MCF 10A (cell line): Measurements from ENCODE around the gene ACSL1. TPM values are rescaled to one million over a fixed set of nuclear protein-coding genes. Genes with fewer than 3 reads are reported as not detected.

Source experiments
- BruUV-seq: library from RNA; stranded (reverse); fragments of 400-500 nt; replicated peaks from 2 replicates; lab custom pipeline; 2021; lab: Mats Ljungman, UMichigan
- CTCF ChIA-PET: fragments of 300-600 bp; sonication (Branson Sonifier 250); formaldehyde crosslinking; extraction: SDS; loops from one replicate; lab custom pipeline; 2021; ENCODE audit warnings: antibody characterized with exemption, inconsistent platforms; lab: Yijun Ruan, JAX
- POLR2A ChIA-PET: fragments of 300-600, 350-650 bp; sonication (Branson Sonifier 250); formaldehyde crosslinking; extraction: SDS; loops from one replicate; lab custom pipeline; 2020; ENCODE audit warnings: antibody characterized with exemption, inconsistent platforms; lab: Yijun Ruan, JAX
- DNase-seq: peaks from one replicate; pipeline ENCODE4 v3.0.0-alpha.2; 2018; ENCODE audit not compliant: unreplicated experiment
- H3K27ac Mint-ChIP-seq: one replicate; pipeline ENCODE4 v1.8.0; 2022; ENCODE audit warnings: mild to moderate bottlenecking, low read depth, mixed read lengths; ENCODE audit not compliant: unreplicated experiment
- H3K27me3 Mint-ChIP-seq: one replicate; pipeline ENCODE4 v1.8.0; 2022; ENCODE audit warnings: mixed read lengths; ENCODE audit not compliant: insufficient read depth, unreplicated experiment
- H3K36me3 Mint-ChIP-seq: one replicate; pipeline ENCODE4 v1.8.0; 2022; ENCODE audit warnings: mild to moderate bottlenecking, moderate library complexity, mixed read lengths; ENCODE audit not compliant: insufficient read depth, unreplicated experiment
- H3K4me1 Mint-ChIP-seq: one replicate; pipeline ENCODE4 v1.8.0; 2022; ENCODE audit warnings: mixed read lengths; ENCODE audit not compliant: insufficient read depth, unreplicated experiment
- H3K4me3 Mint-ChIP-seq: one replicate; pipeline ENCODE4 v1.8.0; 2022; ENCODE audit warnings: mild to moderate bottlenecking, moderate library complexity, mixed read lengths; ENCODE audit not compliant: unreplicated experiment
- H3K9me3 Mint-ChIP-seq: one replicate; pipeline ENCODE4 v1.8.0; 2022; ENCODE audit warnings: mixed read lengths; ENCODE audit not compliant: unreplicated experiment
- CTCF ChIP-seq: fragments of 200-600 bp; IDR thresholded peaks from one replicate; pipeline ENCODE4 v1.8.0; 2022; ENCODE audit warnings: antibody characterized with exemption, mild to moderate bottlenecking; ENCODE audit not compliant: unreplicated experiment
- intact Hi-C: fragments of 100-400 bp; cut with micrococcal nuclease; formaldehyde crosslinking; loops from 2 replicates; pipeline ENCODE4 v1.14.1; 2022
- total RNA-seq: library from RNA; stranded (reverse); gene quantifications from 2 replicates; pipeline ENCODE4 v1.2.3, GENCODE V29; 2022

ACSL1 gene
- total RNA-seq, 1 experiment from 2014 or later, result 105 TPM

DNA sequence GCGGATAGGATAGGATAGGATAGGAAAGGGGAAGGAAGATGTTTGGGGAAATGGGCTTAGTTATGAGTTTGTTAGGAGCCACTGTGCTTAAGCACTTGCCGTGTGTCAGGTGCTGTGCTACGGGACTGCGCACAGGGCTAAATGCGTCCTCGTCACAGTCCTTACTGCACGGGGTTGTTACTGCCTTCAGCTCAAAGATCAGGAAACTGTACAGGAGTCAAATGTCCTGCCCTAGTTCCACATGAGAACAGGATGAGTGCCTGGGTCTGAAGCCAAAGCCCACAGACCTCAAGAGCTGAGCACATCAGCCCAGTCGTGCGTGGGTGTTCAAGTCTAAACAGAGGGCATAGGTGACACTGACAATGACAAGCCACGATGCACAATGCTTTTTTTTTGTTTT is 15.0 kb downstream of the ACSL1 start:
- peaks cover 71% of the 10 kb centered on the region for H3K4me1 Mint-ChIP-seq
- no peak for TF ChIP-seq CTCF
- no peaks in the 10 kb centered on the region for H3K27me3 Mint-ChIP-seq
- CTCF ChIA-PET, result interaction anchor here (0.5 to 1.9 kb wide), 5 partner anchors 9 to 1318 kb away, joined by 3 to 7 read pairs (median 4); no protein-coding TSS in a partner anchor
- H3K9me3 Mint-ChIP-seq, result no peaks in the 10 kb centered on the region
- POLR2A ChIA-PET, result no interaction called here
- BruUV-seq, result no TSS peak
- peak overlapping the region; percentile 3 for H3K4me3 Mint-ChIP-seq
- DNase-seq, result no peak
- intact Hi-C loops, result loop anchor here (10.0 kb wide), 1 partner anchor 166 kb away; the partner anchor contains the start of genes CASP3 and PRIMPOL
- H3K27ac Mint-ChIP-seq, result no peak overlapping the region
- peaks cover 31% of the 10 kb centered on the region for H3K36me3 Mint-ChIP-seq

DNA sequence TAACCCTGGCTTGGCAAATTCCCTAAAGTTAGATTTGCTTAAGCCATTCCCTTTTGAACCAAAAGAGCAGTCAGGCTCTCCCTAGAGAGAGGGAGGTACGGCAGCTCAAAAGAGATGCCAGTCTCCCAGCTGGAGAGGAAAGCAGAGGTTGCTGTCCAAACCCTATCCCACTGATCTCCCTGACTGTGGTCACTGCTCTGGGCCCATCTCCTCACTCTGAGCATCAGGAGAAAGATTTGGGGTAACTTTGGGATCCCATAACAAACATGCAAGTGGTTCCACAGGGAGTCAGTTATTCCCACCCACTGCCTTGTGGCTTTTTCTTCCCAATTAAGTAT is 17.1 kb downstream of the ACSL1 start:
- intact Hi-C loops, result no loop called here
- Mint-ChIP-seq H3K27me3 (no peaks in the 10 kb centered on the region), H3K36me3 (peaks cover 33% of the 10 kb centered on the region), H3K27ac (peak overlapping the region; percentile 60), H3K4me1 (peaks cover 76% of the 10 kb centered on the region), H3K9me3 (no peaks in the 10 kb centered on the region), H3K4me3 (no peak overlapping the region)
- BruUV-seq, result no TSS peak
- ChIA-PET POLR2A (interaction anchor here (0.7 to 1.0 kb wide), 4 partner anchors 16 to 333 kb away, joined by 3 to 6 read pairs (median 4); no protein-coding TSS in a partner anchor), CTCF (no interaction called here)
- no peak for TF ChIP-seq CTCF
- DNase-seq, result no peak

DNA sequence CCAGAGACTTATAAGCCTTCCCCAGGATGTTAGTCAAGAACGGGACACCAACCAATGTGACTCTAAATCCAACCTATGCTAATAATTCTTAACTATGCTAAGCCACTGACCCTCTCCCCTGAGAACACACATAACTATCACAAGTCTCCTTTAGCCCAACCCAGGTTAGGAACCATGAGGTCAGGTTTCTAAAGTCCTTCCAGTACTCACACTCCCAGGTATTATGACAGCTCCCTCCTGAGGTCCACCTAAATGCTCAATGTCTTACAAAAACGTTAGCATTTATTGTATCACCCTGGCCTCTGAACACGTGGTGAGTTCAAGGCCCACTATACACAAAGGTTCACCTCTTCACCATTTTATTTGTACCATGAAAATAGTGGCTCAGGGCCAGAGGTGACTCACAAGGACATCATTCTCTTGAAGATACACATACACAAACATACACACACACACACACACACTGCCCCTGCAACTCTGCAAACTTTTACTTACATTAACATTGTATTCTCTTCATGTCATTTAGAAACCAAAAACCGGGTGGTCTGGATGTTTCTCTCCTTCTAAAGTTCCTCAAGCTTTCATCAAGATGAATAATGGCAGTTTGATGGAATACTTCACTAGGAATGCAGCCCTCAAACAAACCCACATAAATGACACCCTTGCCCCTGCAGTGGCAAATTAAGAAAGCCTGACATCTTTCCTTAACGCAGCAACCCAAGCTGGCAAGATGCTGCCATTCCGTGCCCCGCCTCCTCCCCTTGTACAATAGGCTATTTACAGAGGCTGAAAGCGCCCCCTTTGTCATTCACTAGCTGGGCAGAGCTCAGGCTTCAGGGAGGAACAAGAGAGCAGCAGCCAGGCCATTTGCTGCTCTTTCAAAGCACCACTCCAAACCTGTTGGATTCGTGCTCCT is 17.7 kb downstream of the ACSL1 start:
- Mint-ChIP-seq H3K27ac (peak overlapping the region; percentile 60), H3K27me3 (no peaks in the 10 kb centered on the region), H3K36me3 (peaks cover 34% of the 10 kb centered on the region), H3K4me1 (peaks cover 73% of the 10 kb centered on the region), H3K4me3 (peak overlapping the region; percentile 7), H3K9me3 (no peaks in the 10 kb centered on the region)
- TF ChIP-seq CTCF, result no peak
- peak; percentile 81 for DNase-seq
- POLR2A ChIA-PET, result interaction anchor here (0.6 to 1.0 kb wide), 4 partner anchors 13 to 334 kb away, joined by 3 to 6 read pairs (median 4); no protein-coding TSS in a partner anchor
- CTCF ChIA-PET, result interaction anchor here (1.2 kb wide), 1 partner anchor 16 kb away, joined by 3 read pairs; no protein-coding TSS in a partner anchor
- intact Hi-C loops, result no loop called here
- no TSS peak for BruUV-seq

- intact Hi-C loops, result no loop called here
- peaks cover 73% of the 10 kb centered on the region for H3K4me1 Mint-ChIP-seq
Measured at GRCh38 chr4:184807256-184807655, 18.5 kb downstream of the ACSL1 start.

More at GRCh38 chr4:184807256-184807655, 18.5 kb downstream of the ACSL1 start:
- H3K4me3 Mint-ChIP-seq, result no peak overlapping the region
- peaks cover 41% of the 10 kb centered on the region for H3K36me3 Mint-ChIP-seq
- H3K9me3 Mint-ChIP-seq, result no peaks in the 10 kb centered on the region
- no TSS peak for BruUV-seq
- H3K27me3 Mint-ChIP-seq, result no peaks in the 10 kb centered on the region
- POLR2A ChIA-PET, result interaction anchor here (0.5 to 3.1 kb wide), 8 partner anchors 7 to 77 kb away, joined by 3 to 31 read pairs (median 3); no protein-coding TSS in a partner anchor
- peak overlapping the region; percentile 60 for H3K27ac Mint-ChIP-seq
- TF ChIP-seq CTCF, result no peak
- DNase-seq, result peak; percentile 43
- CTCF ChIA-PET, result interaction anchor here (0.6 to 1.2 kb wide), 3 partner anchors 12 to 400 kb away, joined by 3 read pairs; no protein-coding TSS in a partner anchor
